NCI-H1436 (cell line): ENCODE data around the gene MCF2L.

Experiments
- DNase-seq: peaks from one replicate; lab custom pipeline; 2025; lab: John Stamatoyannopoulos, UW

MCF2L gene

DNA sequence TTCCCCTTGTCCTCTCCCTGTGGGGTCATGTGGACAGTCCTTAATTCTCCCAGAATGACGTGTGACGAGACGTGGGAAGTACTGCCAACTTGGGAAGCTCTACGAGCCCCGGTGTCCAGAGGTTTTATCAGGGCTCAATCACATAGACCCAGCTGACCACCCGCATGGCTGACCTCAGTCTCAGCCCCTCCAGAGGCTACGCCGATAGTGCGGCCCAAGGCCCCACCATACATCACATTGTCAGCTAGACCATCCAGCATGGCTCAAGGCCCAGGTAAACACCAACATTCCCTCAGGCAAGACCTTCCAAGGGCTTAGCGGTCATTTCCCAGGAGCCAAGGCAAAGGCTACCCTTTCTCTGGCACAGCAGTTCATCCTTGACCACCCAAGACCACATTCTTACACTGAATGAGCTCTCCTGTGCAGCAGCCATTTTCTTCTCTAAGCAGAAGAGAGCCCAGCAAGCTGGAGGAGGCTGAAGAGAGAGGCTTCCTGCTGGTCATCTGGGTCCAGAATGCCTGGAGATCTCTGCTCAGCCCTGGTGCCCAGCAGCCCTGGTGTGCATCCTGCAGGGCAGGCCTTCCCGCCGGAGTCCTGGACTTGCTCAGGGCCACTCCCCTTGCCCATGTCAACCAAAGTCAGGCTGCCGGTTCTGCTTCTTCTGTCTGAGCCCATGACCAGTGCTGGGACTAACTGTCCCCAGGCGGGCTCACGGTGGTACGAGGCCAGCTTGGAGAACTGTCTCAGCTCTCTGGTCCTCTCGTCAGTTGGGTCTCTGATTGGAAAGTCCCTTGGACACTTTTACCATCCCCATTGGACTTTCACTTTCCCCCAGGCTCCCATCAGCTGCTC lies 145.7 kb downstream of the MCF2L start:
- DNase-seq, result no peak

DNA sequence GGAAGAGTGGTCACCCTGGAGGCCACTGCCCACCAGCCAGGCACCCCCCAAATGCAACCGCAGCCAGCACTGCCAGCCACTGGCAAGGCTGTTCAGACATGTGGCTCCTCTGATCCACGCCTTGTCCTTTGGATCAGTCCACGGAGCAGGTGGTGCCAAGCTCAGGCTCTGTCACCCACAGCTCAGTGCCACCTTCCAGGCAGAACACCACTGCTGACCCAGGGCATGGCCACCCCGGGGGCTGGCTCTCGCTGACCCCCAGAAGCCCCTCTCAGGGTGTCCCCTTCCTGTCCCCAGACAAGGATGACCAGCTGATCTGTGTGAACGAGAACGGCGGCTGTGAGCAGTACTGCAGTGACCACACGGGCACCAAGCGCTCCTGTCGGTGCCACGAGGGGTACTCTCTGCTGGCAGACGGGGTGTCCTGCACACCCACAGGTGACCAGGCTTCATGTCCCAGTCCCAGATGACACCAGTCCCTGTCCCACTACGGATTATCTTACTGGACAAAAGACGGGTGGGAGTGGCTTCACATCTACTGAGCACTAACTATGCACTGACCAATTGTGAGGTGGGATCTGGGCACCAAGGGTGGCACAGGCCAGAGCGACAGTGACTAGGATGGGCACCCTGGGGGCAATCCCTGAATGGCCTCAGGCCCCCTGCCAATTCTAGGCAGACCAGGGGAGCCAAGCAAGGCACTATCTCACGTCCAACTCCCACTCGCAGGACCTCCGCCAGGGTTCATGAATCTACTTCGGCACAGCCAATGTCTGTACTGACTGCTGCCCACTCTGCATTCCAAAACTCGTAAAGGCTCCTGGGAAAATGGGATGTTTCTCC lies 146.6 kb downstream of the MCF2L start:
- DNase-seq, result no peak

DNA sequence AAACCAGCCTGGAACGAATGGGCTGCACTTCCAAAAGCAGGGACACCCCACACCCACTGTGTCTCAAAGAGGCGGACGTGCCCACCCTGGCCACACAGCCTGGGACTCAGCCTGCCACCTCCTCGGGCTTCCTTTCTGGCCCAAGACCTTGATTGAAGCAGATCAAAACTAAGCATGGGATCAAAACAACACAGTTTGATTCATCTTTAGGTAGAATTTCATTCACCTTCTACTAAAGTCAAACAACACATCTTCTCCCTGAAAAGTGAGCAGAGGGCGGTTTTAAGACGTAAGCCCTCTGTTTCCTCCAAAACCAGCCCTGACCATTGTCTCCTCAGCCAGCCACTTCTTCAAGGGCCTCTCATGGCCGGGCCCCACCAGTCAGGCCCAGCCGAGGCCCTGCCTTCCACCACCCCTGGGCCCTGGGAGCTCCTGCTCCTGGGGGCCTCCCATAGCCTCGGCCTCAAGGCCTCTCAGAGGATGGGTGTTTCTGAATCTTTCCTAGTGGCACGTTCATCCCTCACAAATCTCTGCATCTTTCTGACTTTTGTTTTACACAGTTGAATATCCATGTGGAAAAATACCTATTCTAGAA lies 147.3 kb downstream of the MCF2L start:
- DNase-seq, result no peak

DNA sequence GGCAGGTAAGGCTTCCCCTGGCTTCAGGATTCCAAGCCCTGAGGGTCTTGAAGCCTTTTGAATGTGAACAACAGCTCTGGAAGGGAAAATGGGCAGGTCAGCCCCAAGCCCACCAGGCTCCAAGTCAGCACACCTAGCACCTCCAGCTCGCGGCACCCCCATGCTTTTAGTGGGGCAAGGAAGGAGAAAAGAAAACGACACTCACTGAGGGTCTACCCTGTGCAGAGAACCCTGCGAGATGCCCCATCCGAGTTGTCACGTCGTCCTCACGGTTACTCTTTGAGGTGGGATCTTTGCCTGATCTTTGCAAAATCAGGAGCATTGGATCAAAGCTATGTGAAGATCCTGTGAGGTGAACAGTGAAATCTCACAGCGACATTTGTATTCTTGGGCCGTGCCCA lies 147.9 kb downstream of the MCF2L start:
- DNase-seq, result no peak

DNA sequence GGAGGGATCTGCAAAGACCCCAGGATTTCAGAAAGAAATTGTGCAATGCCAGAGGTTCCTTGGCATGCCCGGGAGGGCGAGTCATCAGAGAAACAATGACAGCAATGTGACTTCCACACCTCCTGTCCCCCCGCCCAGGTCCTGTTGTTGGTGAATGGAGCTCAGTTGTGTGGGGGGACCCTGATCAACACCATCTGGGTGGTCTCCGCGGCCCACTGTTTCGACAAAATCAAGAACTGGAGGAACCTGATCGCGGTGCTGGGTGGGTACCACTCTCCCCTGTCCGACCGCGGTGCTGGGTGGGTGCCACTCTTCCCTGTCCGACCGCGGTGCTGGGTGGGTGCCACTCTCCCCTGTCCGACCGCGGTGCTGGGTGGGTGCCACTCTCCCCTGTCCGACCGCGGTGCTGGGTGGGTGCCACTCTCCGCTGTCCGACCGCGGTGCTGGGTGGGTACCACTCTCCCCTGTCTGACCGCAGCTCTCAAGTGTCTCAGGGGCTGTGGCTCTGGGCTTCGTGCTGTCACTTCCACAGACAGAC lies 148.4 kb downstream of the MCF2L start:
- DNase-seq, result no peak

DNA sequence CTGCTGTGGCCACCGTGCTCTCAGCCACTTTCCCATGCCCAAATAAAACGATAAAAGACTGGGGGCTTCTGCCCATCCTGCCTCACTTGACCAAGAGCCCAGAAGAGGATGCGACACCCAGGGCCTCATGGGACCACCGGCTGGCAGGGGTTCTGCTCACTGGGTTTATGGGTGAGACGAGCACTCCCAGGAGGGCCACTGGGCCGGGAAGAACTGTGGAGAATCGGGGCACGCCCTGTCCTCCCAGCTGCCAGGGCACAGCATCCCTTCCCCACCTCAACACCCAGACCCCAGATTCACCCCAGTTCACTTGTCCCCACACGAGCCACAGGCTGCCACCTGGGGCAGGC lies 148.9 kb downstream of the MCF2L start:
- no peak for DNase-seq

DNA sequence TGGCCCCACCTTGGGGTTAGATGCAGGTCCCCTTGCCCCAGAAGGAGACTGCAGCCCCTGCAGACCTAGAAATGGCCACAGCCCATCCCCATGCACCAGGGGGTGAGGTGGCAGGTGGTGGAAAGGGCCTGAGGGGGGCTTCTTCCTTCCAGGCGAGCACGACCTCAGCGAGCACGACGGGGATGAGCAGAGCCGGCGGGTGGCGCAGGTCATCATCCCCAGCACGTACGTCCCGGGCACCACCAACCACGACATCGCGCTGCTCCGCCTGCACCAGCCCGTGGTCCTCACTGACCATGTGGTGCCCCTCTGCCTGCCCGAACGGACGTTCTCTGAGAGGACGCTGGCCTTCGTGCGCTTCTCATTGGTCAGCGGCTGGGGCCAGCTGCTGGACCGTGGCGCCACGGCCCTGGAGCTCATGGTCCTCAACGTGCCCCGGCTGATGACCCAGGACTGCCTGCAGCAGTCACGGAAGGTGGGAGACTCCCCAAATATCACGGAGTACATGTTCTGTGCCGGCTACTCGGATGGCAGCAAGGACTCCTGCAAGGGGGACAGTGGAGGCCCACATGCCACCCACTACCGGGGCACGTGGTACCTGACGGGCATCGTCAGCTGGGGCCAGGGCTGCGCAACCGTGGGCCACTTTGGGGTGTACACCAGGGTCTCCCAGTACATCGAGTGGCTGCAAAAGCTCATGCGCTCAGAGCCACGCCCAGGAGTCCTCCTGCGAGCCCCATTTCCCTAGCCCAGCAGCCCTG lies 149.4 kb downstream of the MCF2L start:
- DNase-seq, result no peak

DNA sequence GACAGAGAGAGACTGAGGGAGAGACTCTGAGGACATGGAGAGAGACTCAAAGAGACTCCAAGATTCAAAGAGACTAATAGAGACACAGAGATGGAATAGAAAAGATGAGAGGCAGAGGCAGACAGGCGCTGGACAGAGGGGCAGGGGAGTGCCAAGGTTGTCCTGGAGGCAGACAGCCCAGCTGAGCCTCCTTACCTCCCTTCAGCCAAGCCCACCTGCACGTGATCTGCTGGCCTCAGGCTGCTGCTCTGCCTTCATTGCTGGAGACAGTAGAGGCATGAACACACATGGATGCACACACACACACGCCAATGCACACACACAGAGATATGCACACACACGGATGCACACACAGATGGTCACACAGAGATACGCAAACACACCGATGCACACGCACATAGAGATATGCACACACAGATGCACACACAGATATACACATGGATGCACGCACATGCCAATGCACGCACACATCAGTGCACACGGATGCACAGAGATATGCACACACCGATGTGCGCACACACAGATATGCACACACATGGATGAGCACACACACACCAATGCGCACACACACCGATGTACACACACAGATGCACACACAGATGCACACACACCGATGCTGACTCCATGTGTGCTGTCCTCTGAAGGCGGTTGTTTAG lies 150.3 kb downstream of the MCF2L start:
- DNase-seq, result no peak

DNA sequence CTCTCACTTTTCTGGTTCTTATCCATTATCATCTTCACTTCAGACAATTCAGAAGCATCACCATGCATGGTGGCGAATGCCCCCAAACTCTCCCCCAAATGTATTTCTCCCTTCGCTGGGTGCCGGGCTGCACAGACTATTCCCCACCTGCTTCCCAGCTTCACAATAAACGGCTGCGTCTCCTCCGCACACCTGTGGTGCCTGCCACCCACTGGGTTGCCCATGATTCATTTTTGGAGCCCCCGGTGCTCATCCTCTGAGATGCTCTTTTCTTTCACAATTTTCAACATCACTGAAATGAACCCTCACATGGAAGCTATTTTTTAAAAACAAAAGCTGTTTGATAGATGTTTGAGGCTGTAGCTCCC lies 150.8 kb downstream of the MCF2L start:
- DNase-seq, result no peak

DNA sequence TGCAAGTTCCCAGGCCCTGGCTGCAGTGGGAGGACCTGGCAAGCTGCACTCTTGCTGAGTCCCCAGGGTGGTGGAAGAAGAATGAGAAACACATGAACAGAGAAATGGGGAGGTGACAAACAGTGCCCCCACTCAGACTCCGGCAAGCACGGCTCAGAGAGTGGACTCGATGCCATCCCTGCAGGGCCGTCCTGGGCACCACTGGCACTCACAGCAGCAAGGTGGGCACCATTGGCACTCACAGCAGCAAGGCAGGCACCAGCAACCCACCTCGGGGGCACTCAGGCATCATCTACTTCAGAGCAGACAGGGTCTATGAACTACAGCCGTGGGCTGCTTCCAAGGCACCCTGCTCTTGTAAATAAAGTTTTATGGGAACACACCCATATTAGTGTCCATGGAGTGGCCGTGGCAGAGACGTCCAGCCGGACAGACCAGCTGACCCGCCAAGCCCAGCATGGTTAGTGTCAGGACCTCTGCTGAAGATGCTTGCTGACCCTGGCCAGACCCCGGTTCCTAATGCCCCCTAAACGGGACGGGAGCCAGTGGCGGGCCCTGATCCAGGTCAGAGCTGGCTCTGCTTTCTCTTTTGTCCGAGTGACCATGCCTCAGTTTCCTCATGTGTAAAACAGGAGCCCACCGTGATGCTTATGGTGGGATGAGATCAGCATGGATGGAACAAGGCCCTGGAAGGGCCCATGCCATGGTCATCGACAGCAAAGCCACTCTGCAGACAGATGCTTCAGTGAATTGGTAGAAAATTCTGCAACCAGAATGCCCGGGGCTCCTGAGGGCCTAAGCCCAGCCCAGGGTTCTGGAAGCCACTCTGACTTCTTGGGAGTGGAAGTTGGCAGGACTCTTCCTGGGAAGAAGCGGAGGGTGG lies 151.5 kb downstream of the MCF2L start:
- no peak for DNase-seq

DNA sequence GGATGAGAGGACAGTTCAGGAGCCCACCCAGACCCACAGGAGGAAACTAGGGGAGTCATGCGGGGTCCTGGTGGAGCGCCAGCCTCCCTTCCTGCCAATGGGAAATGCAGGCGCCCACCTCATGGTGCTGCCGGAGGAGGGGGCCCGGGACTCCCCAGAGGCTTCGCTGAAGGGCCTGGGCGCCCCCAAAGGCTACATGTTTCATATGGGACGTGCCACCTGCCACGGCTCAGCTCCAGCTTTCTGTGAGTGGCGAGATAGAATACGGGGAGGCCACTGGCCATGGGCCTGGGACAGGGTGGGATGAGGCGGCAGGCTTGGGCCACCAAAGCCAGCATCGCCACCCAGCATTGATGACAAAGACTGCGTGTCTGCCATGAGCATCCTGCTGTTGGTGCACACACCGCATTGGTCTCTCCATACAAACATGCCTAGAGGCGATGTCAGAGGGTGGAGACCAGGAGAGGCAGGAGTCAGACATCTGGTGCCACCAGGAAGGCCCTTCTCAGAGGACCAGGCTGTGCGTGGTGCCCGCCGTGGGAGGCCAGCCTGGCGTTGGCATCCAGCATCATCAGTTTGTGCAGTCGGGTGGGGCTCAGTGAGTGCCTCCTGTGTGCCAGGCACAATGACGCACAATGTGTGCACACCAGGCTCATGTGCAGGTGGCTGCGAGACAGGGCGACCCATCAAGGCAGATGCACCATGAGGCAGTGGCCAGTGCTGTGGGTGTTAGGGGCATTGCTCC lies 152.3 kb downstream of the MCF2L start:
- no peak for DNase-seq

DNA sequence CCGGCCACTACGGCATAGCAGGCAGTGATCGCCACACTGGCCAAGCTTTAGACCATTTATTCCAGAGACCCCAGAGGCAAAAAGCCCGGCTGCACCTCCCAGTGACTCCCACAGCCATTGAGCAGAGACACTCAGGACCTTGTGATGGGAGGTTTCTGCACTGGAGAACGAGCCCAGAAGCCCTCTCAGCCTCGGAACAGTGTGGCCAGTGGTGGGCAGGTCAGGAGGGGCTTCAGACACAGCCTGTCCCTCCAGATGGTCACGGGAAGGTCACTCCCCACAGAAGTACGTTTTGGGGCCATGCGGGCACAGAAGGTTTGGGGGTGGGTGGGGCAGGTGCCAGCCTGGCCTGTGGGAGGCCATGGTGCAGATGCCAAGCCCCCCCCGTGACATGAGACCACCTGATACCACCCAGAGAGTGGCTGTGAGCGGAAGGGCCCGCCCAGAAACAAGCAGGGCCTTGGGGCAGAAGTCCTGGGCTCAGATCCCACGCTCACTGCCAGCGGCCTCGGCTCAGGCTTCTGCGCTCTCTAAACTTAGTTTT lies 153.0 kb downstream of the MCF2L start:
- DNase-seq, result no peak

DNA sequence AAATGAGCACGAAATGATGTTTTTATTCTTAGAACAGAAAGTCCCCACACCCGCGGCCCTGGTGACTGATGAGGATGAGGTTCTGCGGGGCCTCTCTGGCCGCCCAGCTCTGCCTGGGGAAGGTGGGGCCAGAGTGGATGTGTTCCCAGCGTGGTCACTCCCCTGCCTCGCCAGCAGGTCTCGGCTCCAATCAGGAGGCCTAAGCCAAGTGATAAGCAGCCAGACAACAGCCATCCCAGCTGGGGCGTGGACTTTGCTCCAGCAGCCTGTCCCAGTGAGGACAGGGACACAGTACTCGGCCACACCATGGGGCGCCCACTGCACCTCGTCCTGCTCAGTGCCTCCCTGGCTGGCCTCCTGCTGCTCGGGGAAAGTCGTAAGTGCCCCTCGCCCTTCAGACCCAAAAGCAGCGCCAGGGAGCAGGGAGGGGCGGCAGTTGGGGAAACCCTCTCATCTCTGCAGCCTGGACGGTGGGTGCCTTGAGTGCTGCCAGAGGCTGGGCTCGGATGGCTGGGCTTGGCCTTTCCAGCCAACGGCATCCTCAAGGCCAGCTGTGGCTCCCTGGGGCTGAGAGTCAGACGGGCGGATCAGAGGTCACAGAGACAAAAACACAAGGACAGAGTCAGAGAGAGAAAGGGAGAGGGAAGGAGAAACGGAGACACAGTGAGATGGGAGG lies 153.7 kb downstream of the MCF2L start, which contains the start of gene F10:
Gene F10 (plus strand): TSS at position 250 of the 676 bp plus-strand sequence. CDS start 57 bp downstream, at position 307.
- DNase-seq, result no peak

DNA sequence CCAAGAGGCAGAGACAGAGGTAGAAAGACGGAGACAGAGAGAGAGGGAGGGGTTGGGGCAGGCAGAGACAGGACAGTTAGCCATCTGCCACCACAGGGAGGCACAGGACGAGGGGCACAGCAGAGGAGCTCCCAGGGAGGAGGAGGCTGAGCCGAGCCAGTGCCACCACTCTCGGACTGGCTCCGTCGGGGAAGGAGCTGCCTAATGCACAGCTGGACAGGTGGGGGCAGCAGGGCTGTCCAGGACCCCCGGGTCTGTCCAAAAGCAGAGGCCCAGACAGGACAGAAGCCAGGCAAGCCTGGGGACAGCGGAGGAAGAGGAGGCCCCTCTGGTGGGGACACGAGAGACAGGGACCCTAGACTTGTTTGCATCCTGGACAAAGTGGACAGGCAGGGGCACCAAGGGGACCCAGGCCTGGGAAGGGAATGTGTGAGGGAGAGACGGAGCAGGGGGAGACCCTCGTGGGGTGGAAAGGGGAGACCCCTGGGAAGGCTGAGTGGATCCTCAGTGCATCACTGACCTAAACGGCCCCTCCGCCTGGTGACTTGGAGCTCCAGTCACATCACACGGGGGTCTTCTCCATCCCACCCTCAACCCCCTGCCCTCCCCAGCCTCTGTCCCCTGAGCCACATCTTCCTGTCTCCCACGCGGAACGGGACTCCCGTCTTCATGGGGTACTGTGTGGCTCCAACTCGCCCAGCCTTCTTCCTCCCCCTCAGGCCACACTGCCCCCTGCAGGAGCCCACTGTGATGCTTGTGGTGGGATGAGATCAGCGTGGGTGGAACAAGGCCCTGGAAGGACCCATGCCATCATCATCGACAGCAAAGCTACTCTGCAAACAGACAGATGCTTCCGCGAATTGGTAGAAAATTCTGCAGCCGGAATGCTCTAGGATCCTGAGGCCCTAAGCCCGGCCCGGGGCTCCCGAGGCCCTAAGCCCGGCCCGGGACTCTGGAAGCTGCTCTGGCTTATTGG lies 154.5 kb downstream of the MCF2L start:
- no peak for DNase-seq

DNA sequence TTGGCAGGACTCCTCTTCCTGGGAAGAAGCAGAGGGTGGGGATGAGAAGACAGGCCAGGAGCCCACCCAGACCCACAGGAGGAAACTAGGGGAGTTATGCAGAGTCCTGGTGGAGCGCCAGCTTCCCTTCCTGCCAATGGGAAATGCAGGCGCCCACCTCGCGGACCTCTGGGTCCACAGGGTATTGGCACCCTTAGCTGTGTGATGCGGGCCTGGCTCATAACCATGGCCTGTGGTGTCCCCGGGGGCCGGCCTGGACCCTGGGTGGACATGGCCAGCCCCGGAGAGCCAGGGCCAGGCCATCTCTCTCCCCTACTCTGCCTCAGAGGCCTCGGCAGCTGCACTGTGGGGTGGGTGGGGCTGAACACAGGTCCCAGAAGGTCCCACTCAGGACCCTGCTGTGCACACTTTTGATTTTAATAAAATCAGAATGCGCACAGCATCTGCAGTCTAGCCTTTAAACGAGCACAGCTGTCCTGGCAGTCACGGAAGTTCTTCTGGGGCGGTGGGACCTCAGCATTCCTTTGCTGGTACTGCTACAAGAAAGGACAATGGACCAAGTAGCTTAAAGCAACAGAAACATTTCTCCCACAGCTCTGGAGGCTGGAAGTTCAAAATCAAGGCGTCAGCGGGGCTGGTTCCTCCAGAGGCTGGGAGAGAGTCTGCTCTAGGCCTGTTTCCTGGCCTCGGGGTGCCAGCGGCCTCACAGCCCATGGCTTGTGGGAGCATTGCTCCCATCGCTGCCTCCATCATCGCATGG lies 155.4 kb downstream of the MCF2L start:
- no peak for DNase-seq

DNA sequence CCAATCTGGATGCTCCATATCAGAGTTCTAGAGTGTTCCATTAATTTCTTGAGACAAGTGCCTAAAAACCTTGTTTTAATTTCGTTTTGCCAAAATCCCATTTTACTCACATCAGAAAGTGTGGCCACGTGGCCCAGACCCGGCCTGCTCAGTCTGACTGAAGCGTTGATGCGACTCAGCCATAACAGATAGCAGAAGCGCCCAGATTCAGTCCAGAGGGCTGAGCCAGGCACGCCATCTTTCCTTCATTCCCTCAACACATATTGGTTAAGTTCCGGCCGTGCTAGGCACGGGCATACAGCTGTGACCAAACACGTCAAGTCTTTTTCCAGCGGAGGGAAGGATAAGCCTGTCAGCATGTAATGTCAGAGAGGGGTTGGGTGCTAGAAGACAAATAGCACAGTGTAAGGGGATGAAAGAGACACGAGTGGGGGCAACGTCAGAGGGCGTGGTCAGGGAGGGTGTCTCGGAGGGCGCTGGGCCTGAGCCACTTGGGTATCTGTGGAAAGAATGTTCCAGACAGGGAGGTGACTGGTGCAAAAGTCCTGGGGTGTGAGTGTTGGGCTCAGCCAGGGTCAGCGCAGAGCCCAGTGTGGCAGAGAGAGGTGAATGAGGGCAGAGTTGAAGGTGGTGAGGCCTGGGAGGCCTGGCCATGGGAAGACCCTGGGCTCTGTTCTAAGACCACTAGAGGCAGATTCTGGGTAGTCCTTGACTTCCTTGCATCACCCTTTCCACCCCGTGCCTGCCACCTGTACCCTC lies 156.7 kb downstream of the MCF2L start:
- DNase-seq, result no peak
